GM21381 (cell line): ENCODE measurements around the gene CST7.
"Not testable (repeated sequence)": the region's sequence is repeated elsewhere in the genome, so short reads cannot be mapped to it uniquely, and the experiment has no call there.

Source experiments
- ATAC-seq: cut with Tn5 transposase; IDR thresholded peaks from one replicate; pipeline ENCODE4 v1.9.1; 2021; ENCODE audit warnings: mild to moderate bottlenecking, moderate library complexity; ENCODE audit not compliant: unreplicated experiment

CST7 gene

DNA sequence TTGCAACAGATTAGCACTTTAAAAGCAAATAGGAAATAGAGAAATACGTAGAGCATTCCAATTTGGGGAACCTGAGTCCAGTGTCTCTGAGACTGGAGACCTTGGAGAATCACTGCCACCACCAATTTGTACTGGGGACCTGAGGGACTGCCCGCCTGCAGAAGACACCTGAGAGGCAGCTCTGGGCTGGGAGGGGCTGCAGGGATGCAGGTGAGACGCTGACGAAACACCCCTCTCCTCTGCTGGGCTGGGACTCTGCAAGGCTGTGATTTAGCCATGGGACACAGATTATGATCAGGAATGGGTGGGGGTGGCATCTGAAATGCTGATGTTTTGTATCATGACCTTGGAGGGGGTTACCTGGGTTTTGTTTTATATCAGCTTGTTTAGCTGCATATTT, 50.5 kb downstream of the CST7 start:
- ATAC-seq = no peak

- no peak for ATAC-seq
These were observed 51.3 kb downstream of the CST7 start for GRCh38 chr20:25000268-25000801.

DNA sequence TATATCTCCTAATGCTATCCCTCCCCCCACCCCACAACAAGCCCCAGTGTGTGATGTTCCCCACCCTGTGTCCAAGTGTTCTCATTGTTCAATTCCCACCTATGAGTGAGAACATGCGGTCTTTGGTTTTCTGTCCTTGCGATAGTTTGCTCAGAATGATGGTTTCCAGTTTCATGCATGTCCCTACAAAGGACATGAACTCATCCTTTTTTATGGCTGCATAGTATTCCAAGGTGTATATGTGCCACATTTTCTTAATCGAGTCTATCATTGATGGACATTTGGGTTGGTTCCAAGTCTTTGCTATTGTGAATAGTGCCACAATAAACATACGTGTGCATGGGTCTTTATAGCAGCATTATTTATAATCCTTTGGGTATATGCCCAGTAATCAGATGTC, 52.3 kb downstream of the CST7 start:
- not testable (repeated sequence) for ATAC-seq

DNA sequence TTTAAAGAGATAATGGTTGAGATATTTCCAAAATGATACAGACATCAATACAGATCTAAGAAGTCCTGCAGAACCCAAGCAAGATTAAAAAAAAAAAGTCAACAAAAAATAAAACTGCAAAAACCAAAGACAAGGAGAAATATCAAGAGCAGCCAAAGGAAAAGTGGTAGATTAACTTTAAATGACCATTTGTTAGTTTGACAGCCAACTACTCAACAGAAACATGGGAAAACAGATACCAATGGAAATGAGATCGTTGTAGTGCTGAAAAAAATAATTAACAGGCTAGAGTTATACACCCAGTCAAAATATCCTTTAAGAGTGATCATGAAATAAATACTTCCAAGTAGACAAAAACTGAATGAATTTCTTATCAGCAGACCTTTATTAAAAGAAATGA, 53.9 kb downstream of the CST7 start:
- no peak for ATAC-seq

GRCh38 chr20:25005220-25005619, 56.2 kb downstream of the CST7 start:
- no peak for ATAC-seq

- ATAC-seq = no peak
These were observed 56.6 kb downstream of the CST7 start for GRCh38 chr20:25005661-25006060.

GRCh38 chr20:25006431-25007167, 57.5 kb downstream of the CST7 start:
- ATAC-seq = no peak

- no peak for ATAC-seq
These were observed 58.6 kb downstream of the CST7 start for GRCh38 chr20:25007491-25008305.

DNA sequence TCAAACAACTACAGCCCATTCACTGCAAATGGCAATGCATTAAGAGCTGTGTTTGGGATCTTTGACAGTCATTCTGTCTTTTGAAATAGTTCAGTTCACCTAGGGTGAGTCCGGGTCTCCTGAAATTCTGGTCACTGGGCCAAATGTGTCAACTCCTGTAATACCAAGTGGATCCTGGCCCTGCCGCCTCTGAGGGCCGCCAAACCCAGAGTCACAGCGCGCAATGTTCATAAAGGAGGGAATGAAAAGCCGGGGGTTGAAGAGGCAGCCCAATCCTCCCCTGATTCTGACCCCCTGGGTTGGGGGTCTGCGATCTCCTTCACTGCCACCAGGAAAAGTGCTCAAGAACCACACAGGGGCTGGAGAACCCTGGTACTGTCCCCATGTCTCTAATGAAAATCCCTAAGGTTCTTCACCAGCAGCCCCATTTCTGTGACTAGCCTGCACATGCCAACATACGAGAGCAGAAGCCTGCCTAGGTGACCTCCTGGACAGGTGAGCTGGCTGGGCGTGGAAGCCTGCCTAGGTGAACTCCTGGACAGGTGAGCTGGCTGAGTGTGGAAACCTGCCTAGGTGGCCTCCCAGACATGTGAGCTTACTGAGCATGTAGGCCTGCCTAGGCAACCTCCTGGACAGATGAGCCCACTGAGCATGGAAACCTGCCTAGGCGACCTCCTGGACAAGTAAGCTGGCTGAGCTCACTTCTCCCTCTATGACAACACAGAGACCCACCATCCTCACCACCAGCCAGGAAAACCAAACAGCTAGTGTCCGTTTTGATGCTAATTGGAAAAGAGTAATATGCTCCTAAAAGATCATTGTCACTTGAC, 59.5 kb downstream of the CST7 start:
- ATAC-seq = no peak
